ENCODE measurements around the gene BRIP1. TPM values are rescaled to one million over a fixed set of nuclear protein-coding genes. Genes with fewer than 3 reads are reported as not detected.

Gene BRIP1
- total and polyA plus RNA-seq, 10 donors = 0.41 to 3.7 (median 1.5) TPM

DNA sequence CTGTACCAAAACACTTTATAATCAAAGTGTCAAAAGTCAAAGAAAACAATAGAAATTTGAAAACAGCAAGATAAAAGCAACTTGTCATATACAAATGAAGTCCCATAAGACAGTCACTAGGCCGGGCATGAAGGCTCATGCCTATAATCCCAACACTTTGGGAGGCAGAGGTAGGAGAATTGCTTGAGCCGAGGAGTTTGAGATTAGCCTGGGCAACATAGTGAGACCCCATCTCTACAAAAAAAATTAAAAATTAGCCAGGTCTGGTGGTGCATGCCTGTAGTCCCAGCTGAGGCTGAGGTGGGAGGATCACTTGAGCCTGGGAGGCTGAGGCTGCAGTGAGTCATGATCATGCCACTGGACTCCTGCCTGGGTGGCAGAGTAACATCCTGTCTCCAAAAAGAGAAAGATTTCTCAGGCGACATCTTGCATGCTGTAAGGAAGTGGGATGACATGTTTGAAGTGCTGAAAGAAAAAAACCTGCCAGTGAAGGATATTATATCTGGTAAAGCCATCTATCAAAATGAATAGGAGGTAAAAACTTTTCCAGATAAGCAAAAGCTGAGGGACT is 173.6 kb downstream of the BRIP1 start:
- 88 to 95% (median 93%) methylated on average over 3 of the region's 3 CpGs for WGBS, 5 donors

DNA sequence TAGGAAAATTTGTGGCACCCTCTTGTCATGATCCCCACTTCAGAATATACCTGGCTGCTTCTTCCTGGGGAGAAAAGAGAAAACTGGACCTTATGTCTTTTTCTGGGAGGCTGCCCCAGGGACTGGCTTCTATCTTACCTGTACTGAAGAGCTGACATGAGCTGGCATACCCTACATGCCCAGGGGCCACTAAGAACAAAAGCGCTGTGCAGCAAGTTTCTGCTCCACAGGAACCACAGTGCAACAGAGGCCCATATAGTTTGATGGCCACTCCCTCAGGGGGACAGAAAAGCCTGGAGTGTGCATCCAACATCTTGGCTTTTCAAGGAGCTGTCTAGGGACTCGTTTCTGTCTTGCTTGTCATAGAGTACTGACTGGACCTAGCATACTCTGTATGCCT is 175.6 kb downstream of the BRIP1 start:
- H3K9me3 ChIP-seq = peaks cover 0 to 8% (median 0%) of the 10 kb centered on the region in 8 donors
- intact Hi-C loops (cut with DNase I; ENCODE audit: low total_unique reads) = no loop called here
- no peaks in the 10 kb centered on the region for H3K27me3 ChIP-seq (replicated peaks in 1 of 7)
- H3K36me3 ChIP-seq = peaks cover 0 to 9% (median 0%) of the 10 kb centered on the region in 6 donors
- H3K4me3 ChIP-seq = no peak overlapping the region
- H3K27ac ChIP-seq = no peak overlapping the region
- no peak for DNase-seq
- no peaks in the 10 kb centered on the region for H3K4me1 ChIP-seq
- 91 to 100% (median 96%) methylated on average over 2 of the region's 2 CpGs for WGBS, 5 donors
- TF ChIP-seq POLR2AphosphoS5 (IDR thresholded peaks at IDR 0.05) = no peak
- TF ChIP-seq, protein P1, sequence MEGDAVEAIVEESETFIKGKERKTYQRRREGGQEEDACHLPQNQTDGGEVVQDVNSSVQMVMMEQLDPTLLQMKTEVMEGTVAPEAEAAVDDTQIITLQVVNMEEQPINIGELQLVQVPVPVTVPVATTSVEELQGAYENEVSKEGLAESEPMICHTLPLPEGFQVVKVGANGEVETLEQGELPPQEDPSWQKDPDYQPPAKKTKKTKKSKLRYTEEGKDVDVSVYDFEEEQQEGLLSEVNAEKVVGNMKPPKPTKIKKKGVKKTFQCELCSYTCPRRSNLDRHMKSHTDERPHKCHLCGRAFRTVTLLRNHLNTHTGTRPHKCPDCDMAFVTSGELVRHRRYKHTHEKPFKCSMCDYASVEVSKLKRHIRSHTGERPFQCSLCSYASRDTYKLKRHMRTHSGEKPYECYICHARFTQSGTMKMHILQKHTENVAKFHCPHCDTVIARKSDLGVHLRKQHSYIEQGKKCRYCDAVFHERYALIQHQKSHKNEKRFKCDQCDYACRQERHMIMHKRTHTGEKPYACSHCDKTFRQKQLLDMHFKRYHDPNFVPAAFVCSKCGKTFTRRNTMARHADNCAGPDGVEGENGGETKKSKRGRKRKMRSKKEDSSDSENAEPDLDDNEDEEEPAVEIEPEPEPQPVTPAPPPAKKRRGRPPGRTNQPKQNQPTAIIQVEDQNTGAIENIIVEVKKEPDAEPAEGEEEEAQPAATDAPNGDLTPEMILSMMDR (IDR thresholded peaks at IDR 0.05 in 8 of 11, conservative IDR thresholded peaks at IDR 0.05 in 3 of 11) = no peak
- no peak for TF ChIP-seq POLR2A (IDR thresholded peaks at IDR 0.05)

More for the DNA sequence above, 173.6 kb downstream of the BRIP1 start:
- no peak for DNase-seq
- Histone ChIP-seq H3K4me1 (no peaks in the 10 kb centered on the region), H3K27ac (no peak overlapping the region), H3K9me3 (peaks cover 0 to 8% (median 0%) of the 10 kb centered on the region in 8 donors), H3K27me3 (replicated peaks in 1 of 7) (no peaks in the 10 kb centered on the region), H3K4me3 (no peak overlapping the region), H3K36me3 (peaks cover 0 to 9% (median 0%) of the 10 kb centered on the region in 6 donors)
- intact Hi-C loops (cut with DNase I; ENCODE audit: low total_unique reads) = no loop called here
- TF ChIP-seq POLR2AphosphoS5 (IDR thresholded peaks at IDR 0.05) (no peak), POLR2A (IDR thresholded peaks at IDR 0.05) (no peak)
- TF ChIP-seq, protein P1 (IDR thresholded peaks at IDR 0.05 in 8 of 11, conservative IDR thresholded peaks at IDR 0.05 in 3 of 11) = no peak

DNA sequence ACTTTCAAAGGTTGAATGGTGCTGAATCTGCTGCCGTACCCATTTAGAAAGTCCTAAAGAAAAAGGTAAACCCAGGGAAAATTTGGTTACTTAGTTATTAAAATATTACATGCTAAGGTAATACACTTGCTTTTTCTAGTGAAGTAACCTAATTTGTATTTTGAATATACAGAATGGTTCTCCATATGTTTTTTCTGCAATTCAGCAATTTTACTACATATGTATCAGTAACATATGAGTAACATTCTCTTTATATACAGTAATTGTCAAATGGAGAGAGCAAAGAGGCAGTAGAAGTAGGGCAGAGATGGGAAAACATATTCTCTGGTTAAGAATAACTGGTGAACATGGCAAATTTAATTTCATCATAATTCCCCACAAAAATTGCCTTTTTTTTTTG is 177.2 kb downstream of the BRIP1 start:
- H3K4me1 ChIP-seq = no peaks in the 10 kb centered on the region
- 89 to 100% (median 100%) methylated on average over 1 of the region's 1 CpG for WGBS, 5 donors
- DNase-seq = no peak
- peaks cover 0 to 8% (median 0%) of the 10 kb centered on the region in 8 donors for H3K9me3 ChIP-seq
- H3K27ac ChIP-seq = no peak overlapping the region
- no peaks in the 10 kb centered on the region for H3K27me3 ChIP-seq (replicated peaks in 1 of 7)
- no peak for TF ChIP-seq POLR2AphosphoS5 (IDR thresholded peaks at IDR 0.05)
- TF ChIP-seq POLR2A (IDR thresholded peaks at IDR 0.05) = no peak
- TF ChIP-seq, protein P1 (IDR thresholded peaks at IDR 0.05 in 8 of 11, conservative IDR thresholded peaks at IDR 0.05 in 3 of 11) = no peak
- H3K36me3 ChIP-seq = peaks cover 0 to 9% (median 0%) of the 10 kb centered on the region in 6 donors
- intact Hi-C loops (cut with DNase I; ENCODE audit: low total_unique reads) = no loop called here
- no peak overlapping the region for H3K4me3 ChIP-seq

DNA sequence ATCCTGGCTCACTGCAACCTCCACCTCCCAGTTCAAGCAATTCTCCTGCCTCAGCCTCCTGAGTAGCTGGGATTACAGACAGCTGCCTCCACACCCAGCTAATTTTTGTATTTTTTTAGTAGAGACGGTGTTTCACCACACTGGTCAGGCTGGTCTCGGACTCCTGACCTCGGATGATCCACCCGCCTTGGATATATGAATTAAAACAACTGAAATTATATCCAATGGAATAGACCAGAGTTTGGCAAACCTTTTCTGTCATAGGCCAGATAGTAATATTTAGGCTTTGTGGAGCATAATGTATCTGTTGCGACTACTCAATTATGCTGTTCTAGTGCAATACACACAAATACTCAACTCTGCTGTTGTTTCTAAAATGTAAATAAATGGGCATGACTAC is 178.5 kb downstream of the BRIP1 start:
- no peaks in the 10 kb centered on the region for H3K4me1 ChIP-seq
- TF ChIP-seq, protein P1 (IDR thresholded peaks at IDR 0.05 in 8 of 11, conservative IDR thresholded peaks at IDR 0.05 in 3 of 11) = no peak
- no peak for TF ChIP-seq POLR2AphosphoS5 (IDR thresholded peaks at IDR 0.05)
- no peak for TF ChIP-seq POLR2A (IDR thresholded peaks at IDR 0.05)
- no peaks in the 10 kb centered on the region for H3K27me3 ChIP-seq (replicated peaks in 1 of 7)
- WGBS, 5 donors = 91 to 98% (median 96%) methylated on average over 5 of the region's 5 CpGs
- peaks cover 0 to 8% (median 0%) of the 10 kb centered on the region in 8 donors for H3K9me3 ChIP-seq
- H3K36me3 ChIP-seq = peaks cover 0 to 8% (median 0%) of the 10 kb centered on the region in 6 donors
- DNase-seq = no peak
- H3K4me3 ChIP-seq = no peak overlapping the region
- intact Hi-C loops (cut with DNase I; ENCODE audit: low total_unique reads) = no loop called here
- H3K27ac ChIP-seq = no peak overlapping the region
